Neuron (in vitro differentiated cells): ENCODE data around the gene MCC.

ENCODE experiments used
- H2AFZ ChIP-seq: one replicate; pipeline ENCODE4 v1.6.1; 2013; ENCODE audit warnings: low read depth, mild to moderate bottlenecking, inconsistent platforms, low read length, moderate library complexity
- H3K27me3 ChIP-seq: one replicate; pipeline ENCODE4 v1.6.1; 2013; ENCODE audit warnings: low read length; ENCODE audit not compliant: insufficient read depth
- H3K36me3 ChIP-seq: one replicate; pipeline ENCODE4 v1.6.1; 2013; ENCODE audit warnings: low read length; ENCODE audit not compliant: insufficient read depth
- H3K4me1 ChIP-seq: one replicate; pipeline ENCODE4 v1.6.1; 2013; ENCODE audit warnings: low read length; ENCODE audit not compliant: insufficient read depth
- H3K4me3 ChIP-seq: 2 replicates; pipeline ENCODE4 v1.5.1; 2013; ENCODE audit warnings: mild to moderate bottlenecking, low read length, moderate library complexity
- H3K9me3 ChIP-seq: one replicate; pipeline ENCODE4 v1.6.1; 2013; ENCODE audit warnings: low read length

Gene MCC

DNA sequence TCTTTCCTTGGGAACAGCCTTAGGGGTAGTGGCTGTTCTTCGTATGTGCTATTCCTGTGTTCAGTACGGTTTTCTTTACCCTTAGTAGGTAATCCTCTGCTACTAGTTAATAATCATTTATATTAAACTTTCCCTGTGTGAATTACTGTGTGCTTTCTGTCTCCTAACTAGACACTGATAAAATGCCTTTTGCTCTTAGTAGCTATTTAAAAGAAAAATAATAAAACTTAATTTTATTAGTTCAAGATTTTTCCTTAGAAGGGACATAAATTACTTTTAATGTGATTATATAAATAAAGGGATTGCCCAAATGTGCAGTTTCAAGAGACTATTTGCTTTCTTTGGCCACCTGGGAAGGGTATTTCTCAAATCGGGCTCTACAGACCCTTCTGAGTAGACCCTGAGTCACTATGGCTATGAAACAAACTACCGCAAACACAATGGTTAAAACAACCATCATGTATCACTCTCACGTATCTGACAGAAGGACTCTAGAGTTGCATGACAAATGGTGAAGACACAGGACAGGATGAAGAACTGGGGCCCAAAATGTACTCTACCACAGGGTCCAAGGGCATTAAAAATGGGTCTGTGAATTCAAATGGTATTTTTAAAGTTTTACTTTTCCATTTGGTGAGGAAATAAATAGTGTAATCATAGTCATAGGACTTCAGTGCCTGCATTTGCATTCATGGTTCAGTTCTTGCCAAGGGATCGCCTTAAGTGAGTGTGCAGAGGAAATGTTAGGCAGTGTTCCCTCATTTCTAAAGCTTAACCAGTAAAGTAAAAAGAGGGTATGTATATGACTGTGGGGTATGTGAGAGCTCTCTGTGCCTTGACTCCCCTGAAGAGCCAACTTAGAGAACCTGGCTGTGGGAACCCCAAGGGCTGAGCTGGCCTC is 150.5 kb downstream of the MCC start:
- Histone ChIP-seq H3K36me3 (no peaks in the 10 kb centered on the region), H2AFZ (no peak overlapping the region), H3K4me1 (no peaks in the 10 kb centered on the region), H3K4me3 (no peak overlapping the region), H3K27me3 (no peaks in the 10 kb centered on the region), H3K9me3 (no peaks in the 10 kb centered on the region)

GRCh38 chr5:113336975-113337374 is 151.3 kb downstream of the MCC start:
- Histone ChIP-seq H3K27me3 (no peaks in the 10 kb centered on the region), H3K9me3 (no peaks in the 10 kb centered on the region), H3K4me1 (no peaks in the 10 kb centered on the region), H2AFZ (no peak overlapping the region), H3K36me3 (no peaks in the 10 kb centered on the region), H3K4me3 (no peak overlapping the region)

- no peaks in the 10 kb centered on the region for H3K36me3 ChIP-seq
- peaks cover 3% of the 10 kb centered on the region for H3K4me1 ChIP-seq
- H3K9me3 ChIP-seq = no peaks in the 10 kb centered on the region
- no peaks in the 10 kb centered on the region for H3K27me3 ChIP-seq
- H3K4me3 ChIP-seq = no peak overlapping the region
- no peak overlapping the region for H2AFZ ChIP-seq
Observed at GRCh38 chr5:113333411-113333810, 154.8 kb downstream of the MCC start.

GRCh38 chr5:113331209-113331551 is 157.1 kb downstream of the MCC start:
- H3K4me3 ChIP-seq = no peak overlapping the region

DNA sequence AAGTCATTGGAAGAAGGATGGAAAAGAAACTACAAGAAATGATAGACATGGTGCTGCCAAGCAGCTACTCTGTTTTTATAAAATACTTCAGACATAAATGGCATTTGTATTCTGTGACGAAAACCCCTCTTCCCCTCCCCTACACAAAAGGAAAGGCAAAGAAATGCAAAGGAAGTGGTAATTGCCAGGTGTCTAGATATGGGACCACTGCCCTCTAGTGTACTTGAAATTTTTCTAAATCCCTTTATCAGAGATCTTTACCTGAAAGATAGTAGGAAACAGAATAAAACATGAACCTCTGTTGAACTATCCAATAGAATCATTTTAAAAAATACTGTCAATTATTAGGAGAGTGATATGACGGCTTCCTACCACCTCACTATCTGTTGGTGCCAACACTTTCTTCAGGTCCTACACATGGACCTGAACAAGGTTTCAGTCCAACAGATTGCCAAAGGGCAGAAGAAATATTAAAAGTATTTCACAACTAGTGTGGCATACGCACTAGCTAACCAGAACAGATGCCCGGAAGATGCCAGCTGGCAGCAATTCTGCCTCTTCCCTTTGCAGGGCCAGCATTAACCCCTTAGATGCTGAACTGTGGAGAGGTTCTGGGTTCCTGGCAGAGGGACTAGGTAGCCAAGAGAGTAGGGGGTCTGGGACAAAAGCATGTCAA is 157.6 kb downstream of the MCC start:
- Histone ChIP-seq H3K4me3 (no peak overlapping the region), H2AFZ (no peak overlapping the region), H3K9me3 (no peaks in the 10 kb centered on the region), H3K4me1 (peaks cover 3% of the 10 kb centered on the region), H3K36me3 (no peaks in the 10 kb centered on the region), H3K27me3 (no peaks in the 10 kb centered on the region)

More at GRCh38 chr5:113331209-113331551, 157.1 kb downstream of the MCC start:
- Histone ChIP-seq H3K36me3 (no peaks in the 10 kb centered on the region), H2AFZ (no peak overlapping the region), H3K27me3 (no peaks in the 10 kb centered on the region), H3K9me3 (no peaks in the 10 kb centered on the region), H3K4me1 (peaks cover 3% of the 10 kb centered on the region)

DNA sequence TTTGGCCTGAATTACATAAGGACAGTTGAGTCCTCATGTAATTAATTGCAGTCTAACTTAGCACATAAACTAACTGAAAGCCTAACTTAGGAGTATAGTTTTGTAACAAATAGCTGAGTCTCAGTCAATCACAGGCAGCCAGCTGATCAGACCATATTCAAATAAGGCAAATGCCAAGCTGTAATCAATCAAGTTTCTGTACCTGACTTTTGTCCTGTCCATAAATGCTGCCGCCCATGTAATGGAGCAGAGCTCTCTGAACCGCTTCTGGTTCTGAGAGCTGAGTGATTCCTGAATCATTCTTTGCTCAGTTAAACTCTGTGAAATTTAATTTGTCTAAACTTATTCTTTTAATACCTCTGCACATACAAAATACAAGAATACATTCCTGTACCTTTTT is 158.3 kb downstream of the MCC start:
- peaks cover 3% of the 10 kb centered on the region for H3K4me1 ChIP-seq
- no peak overlapping the region for H3K4me3 ChIP-seq
- H3K27me3 ChIP-seq = no peaks in the 10 kb centered on the region
- no peaks in the 10 kb centered on the region for H3K36me3 ChIP-seq
- H3K9me3 ChIP-seq = no peaks in the 10 kb centered on the region
- no peak overlapping the region for H2AFZ ChIP-seq

DNA sequence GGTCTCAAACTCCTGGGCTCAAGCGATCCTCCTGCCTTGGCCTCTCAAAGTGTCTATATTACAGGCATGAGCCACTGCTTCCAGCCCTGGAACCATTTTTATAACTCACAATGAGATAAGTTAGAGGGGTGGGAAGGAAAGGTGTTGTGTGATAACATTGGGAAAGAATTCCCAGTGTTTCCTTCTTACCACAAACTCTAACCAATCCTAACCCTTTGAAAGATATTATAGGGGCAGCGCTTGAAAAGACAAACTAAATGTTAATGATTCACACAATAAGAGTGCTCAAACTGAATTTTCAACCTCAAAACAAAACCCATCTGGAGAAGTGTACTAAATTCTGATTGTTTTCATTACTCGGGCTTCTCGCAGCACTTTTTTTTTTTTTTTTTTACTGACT is 163.2 kb downstream of the MCC start:
- no peaks in the 10 kb centered on the region for H3K36me3 ChIP-seq
- no peak overlapping the region for H2AFZ ChIP-seq

GRCh38 chr5:113321276-113321675 is 167.0 kb downstream of the MCC start:
- no peaks in the 10 kb centered on the region for H3K9me3 ChIP-seq
- no peak overlapping the region for H3K4me3 ChIP-seq
- peaks cover 8% of the 10 kb centered on the region for H3K4me1 ChIP-seq
- no peaks in the 10 kb centered on the region for H3K27me3 ChIP-seq
- no peak overlapping the region for H2AFZ ChIP-seq
- no peaks in the 10 kb centered on the region for H3K36me3 ChIP-seq

More for the DNA sequence above, 163.2 kb downstream of the MCC start:
- Histone ChIP-seq H3K4me1 (no peaks in the 10 kb centered on the region), H3K4me3 (no peak overlapping the region), H3K9me3 (no peaks in the 10 kb centered on the region), H3K27me3 (no peaks in the 10 kb centered on the region)

DNA sequence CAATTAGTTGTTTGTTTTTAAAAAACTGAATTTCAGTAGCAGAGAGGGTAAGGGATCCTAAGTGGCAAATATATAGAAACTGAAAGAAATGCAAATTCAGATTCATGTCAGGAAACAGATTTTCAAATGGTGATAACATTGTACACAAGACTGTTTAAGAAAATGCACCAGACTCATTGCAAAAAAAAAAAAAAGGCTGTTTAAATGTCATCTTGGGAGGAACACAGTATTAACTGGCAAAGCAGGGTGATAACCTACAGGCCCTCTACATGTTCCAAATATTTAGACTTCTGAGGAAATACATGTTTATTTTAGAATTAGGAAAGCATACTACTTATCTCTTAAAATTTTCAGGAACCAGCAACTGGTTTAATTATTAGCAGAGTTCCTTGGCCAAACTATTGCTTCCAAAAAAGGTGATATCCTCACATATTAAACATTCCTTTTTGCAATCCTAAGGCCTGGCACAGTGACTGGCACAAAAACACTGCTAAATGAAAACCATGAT is 167.9 kb downstream of the MCC start:
- Histone ChIP-seq H3K4me3 (no peak overlapping the region), H3K4me1 (peaks cover 8% of the 10 kb centered on the region), H3K36me3 (no peaks in the 10 kb centered on the region), H3K9me3 (no peaks in the 10 kb centered on the region), H2AFZ (no peak overlapping the region), H3K27me3 (no peaks in the 10 kb centered on the region)

- Histone ChIP-seq H3K36me3 (no peaks in the 10 kb centered on the region), H3K9me3 (no peaks in the 10 kb centered on the region), H2AFZ (no peak overlapping the region), H3K4me3 (no peak overlapping the region), H3K27me3 (no peaks in the 10 kb centered on the region), H3K4me1 (peaks cover 8% of the 10 kb centered on the region)
Observed at GRCh38 chr5:113319256-113320053, 168.8 kb downstream of the MCC start.

- Histone ChIP-seq H3K4me3 (no peak overlapping the region), H3K4me1 (peaks cover 8% of the 10 kb centered on the region), H2AFZ (no peak overlapping the region), H3K27me3 (no peaks in the 10 kb centered on the region), H3K36me3 (no peaks in the 10 kb centered on the region), H3K9me3 (no peaks in the 10 kb centered on the region)
Observed at GRCh38 chr5:113317636-113318035, 170.6 kb downstream of the MCC start.

DNA sequence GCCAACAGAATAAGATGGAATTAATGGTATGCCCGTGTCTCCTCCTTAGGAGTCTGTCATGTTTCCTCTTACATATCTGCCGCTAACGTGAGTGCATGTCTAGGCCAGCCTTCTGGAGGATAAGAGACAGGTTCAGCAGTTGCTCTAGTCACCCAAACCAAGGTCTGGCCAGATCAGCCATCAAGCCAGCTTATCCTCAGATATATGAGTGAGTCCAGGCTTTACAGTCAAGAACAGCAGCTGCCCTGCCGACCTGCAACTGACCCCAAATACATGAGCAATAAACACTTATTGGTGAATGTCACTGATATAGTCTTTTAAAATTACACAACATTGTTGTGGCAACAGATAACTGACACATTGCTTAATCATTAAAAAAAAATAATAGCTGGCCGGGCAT is 177.0 kb downstream of the MCC start:
- H3K4me3 ChIP-seq = no peak overlapping the region
- H2AFZ ChIP-seq = no peak overlapping the region
- H3K4me1 ChIP-seq = peaks cover under 1% of the 10 kb centered on the region
- H3K36me3 ChIP-seq = no peaks in the 10 kb centered on the region
- H3K9me3 ChIP-seq = no peaks in the 10 kb centered on the region
- H3K27me3 ChIP-seq = no peaks in the 10 kb centered on the region

DNA sequence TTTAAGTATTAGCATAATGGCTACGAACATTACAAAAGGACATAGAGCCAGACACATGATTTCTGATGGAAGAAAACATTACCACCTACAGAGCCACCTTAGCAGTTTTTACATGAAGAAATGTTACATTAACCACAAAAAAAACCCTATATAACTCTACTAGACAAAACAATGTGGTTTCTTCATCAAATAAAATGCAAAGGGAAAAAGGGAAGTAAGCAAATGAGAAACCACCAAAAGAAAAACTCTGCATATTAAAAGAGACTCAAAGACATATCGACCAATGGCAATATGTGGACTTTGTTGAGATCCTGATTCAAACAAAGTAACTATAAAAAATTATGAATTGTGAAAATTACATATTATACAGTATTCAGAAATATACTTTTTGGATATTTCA is 186.1 kb downstream of the MCC start:
- no peaks in the 10 kb centered on the region for H3K36me3 ChIP-seq
- H3K9me3 ChIP-seq = no peaks in the 10 kb centered on the region
- no peaks in the 10 kb centered on the region for H3K4me1 ChIP-seq
- H2AFZ ChIP-seq = no peak overlapping the region
- no peaks in the 10 kb centered on the region for H3K27me3 ChIP-seq
- H3K4me3 ChIP-seq = no peak overlapping the region
